ENCODE data around the gene PITPNC1. TPM values are rescaled to one million over a fixed set of nuclear protein-coding genes. Genes with fewer than 3 reads are reported as not detected.

Gene PITPNC1
- total and polyA plus RNA-seq, 2 donors (not counting 1 experiment from before 2014, with no cell fraction given) = 5.8 to 7.1 TPM

DNA sequence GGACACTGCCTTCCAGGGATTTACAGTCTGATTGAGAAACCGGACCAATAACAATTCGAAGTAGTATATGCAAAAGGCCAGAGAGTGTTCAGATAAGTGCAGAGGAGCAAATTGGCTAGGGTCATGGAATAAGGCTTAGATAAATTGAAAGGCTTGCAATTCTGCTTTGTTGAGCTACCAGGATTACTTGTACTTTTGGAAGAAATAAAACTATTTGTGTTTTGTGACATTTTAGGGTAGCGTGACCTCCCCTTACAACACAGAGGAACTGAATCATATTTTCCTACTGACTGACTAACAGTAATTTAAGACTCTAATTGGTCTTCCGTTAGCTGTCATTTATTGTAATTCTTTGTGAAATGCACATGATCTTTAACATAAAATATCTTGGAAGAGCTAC is 104.7 kb downstream of the PITPNC1 start:
- Histone ChIP-seq H3K4me1 (ENCODE audit: control insufficient read depth, extremely low read depth, insufficient read depth, low read length) (peaks cover 7% of the 10 kb centered on the region), H3K79me2 (ENCODE audit: control insufficient read depth, insufficient read depth, low read length) (peaks cover under 1% of the 10 kb centered on the region), H3K4me2 (ENCODE audit: extremely low read depth, insufficient read depth, low read length) (no peak overlapping the region), H3K9me3 (ENCODE audit: control insufficient read depth, insufficient read depth, low read depth, low read length) (no peaks in the 10 kb centered on the region), H2AFZ (ENCODE audit: low read length) (no peak overlapping the region), H3K4me3 (replicated peaks in 1 of 4; ENCODE audit: control extremely low read depth in 1 of 4, insufficient read depth in 1 of 4, low read depth in 3 of 4, low read length in 4 of 4) (no peak overlapping the region), H3K36me3 (ENCODE audit: control insufficient read depth, insufficient read depth, low read length) (no peaks in the 10 kb centered on the region), H3K27ac (ENCODE audit: insufficient read depth, low read length) (peak overlapping the region; percentile 44), H4K20me1 (ENCODE audit: control insufficient read depth, extremely low read depth, insufficient read depth, low read length) (no peaks in the 10 kb centered on the region), H3K27me3 (ENCODE audit: control insufficient read depth, insufficient read depth, low read length) (no peaks in the 10 kb centered on the region), H3K9ac (ENCODE audit: insufficient read depth, low read length) (no peak overlapping the region)
- DNase-seq (ENCODE audit: low read depth in 2 of 2) = peak; percentile 37 to 74
- TF ChIP-seq, protein P1, sequence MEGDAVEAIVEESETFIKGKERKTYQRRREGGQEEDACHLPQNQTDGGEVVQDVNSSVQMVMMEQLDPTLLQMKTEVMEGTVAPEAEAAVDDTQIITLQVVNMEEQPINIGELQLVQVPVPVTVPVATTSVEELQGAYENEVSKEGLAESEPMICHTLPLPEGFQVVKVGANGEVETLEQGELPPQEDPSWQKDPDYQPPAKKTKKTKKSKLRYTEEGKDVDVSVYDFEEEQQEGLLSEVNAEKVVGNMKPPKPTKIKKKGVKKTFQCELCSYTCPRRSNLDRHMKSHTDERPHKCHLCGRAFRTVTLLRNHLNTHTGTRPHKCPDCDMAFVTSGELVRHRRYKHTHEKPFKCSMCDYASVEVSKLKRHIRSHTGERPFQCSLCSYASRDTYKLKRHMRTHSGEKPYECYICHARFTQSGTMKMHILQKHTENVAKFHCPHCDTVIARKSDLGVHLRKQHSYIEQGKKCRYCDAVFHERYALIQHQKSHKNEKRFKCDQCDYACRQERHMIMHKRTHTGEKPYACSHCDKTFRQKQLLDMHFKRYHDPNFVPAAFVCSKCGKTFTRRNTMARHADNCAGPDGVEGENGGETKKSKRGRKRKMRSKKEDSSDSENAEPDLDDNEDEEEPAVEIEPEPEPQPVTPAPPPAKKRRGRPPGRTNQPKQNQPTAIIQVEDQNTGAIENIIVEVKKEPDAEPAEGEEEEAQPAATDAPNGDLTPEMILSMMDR (conservative IDR thresholded peaks at IDR 0.05 in 1 of 2, IDR thresholded peaks at IDR 0.05 in 1 of 2; ENCODE audit: low read depth in 1 of 2, low read length in 2 of 2) = no peak
- no peak for TF ChIP-seq EZH2 (IDR thresholded peaks at IDR 0.05; ENCODE audit: low read length, missing control alignments)

DNA sequence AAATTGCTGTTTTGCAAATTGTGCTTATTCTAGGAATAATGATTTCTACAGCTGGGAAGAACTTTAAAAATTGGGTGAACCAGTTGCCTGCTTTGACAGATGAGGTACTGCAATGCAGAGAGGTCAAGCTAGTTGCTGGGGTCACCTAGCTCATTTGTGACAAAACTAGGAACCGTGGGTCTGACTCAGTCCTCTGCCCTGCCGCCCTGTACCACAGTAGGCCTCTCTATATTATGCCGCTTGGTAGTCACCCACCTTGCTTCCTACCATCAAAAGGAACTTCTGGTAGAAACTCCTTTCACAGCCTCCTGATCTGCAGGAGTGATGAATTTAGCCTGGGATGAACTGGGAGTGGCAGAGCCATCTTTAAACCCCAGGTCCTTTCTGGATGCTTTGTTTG is 105.7 kb downstream of the PITPNC1 start:
- Histone ChIP-seq H4K20me1 (ENCODE audit: control insufficient read depth, extremely low read depth, insufficient read depth, low read length) (no peaks in the 10 kb centered on the region), H3K36me3 (ENCODE audit: control insufficient read depth, insufficient read depth, low read length) (no peaks in the 10 kb centered on the region), H3K79me2 (ENCODE audit: control insufficient read depth, insufficient read depth, low read length) (no peaks in the 10 kb centered on the region), H3K27me3 (ENCODE audit: control insufficient read depth, insufficient read depth, low read length) (no peaks in the 10 kb centered on the region), H2AFZ (ENCODE audit: low read length) (no peak overlapping the region), H3K4me2 (ENCODE audit: extremely low read depth, insufficient read depth, low read length) (no peak overlapping the region), H3K4me3 (replicated peaks in 1 of 4; ENCODE audit: control extremely low read depth in 1 of 4, insufficient read depth in 1 of 4, low read depth in 3 of 4, low read length in 4 of 4) (no peak overlapping the region), H3K27ac (ENCODE audit: insufficient read depth, low read length) (no peak overlapping the region), H3K9ac (ENCODE audit: insufficient read depth, low read length) (no peak overlapping the region), H3K4me1 (ENCODE audit: control insufficient read depth, extremely low read depth, insufficient read depth, low read length) (peaks cover 5% of the 10 kb centered on the region), H3K9me3 (ENCODE audit: control insufficient read depth, insufficient read depth, low read depth, low read length) (no peaks in the 10 kb centered on the region)
- no peak for DNase-seq (ENCODE audit: low read depth in 2 of 2)
- TF ChIP-seq EZH2 (IDR thresholded peaks at IDR 0.05; ENCODE audit: low read length, missing control alignments) = no peak
- TF ChIP-seq, protein P1 (conservative IDR thresholded peaks at IDR 0.05 in 1 of 2, IDR thresholded peaks at IDR 0.05 in 1 of 2; ENCODE audit: low read depth in 1 of 2, low read length in 2 of 2) = no peak

DNA sequence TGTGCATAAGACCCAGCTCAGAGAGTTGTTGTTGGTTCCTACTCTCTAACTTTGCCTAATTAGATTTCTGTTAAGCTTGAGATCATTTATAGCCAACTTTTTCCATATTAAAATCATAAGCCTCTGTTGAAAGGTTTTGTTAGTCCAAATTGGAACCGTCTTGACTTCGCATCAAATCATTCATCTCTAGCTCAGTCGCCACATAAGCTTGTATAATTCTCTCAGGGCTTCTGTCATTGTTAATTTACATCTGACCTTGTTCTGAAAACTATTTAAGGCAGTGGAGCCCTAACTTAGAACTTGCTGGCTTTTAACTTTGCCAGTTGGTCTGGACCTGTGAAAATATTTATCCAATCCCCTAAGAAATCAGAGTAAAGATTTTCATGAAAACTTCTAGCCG is 107.2 kb downstream of the PITPNC1 start:
- H3K4me2 ChIP-seq (ENCODE audit: extremely low read depth, insufficient read depth, low read length) = no peak overlapping the region
- no peak overlapping the region for H3K9ac ChIP-seq (ENCODE audit: insufficient read depth, low read length)
- H3K36me3 ChIP-seq (ENCODE audit: control insufficient read depth, insufficient read depth, low read length) = no peaks in the 10 kb centered on the region
- H3K79me2 ChIP-seq (ENCODE audit: control insufficient read depth, insufficient read depth, low read length) = no peaks in the 10 kb centered on the region
- H3K4me1 ChIP-seq (ENCODE audit: control insufficient read depth, extremely low read depth, insufficient read depth, low read length) = peaks cover 2% of the 10 kb centered on the region
- H3K9me3 ChIP-seq (ENCODE audit: control insufficient read depth, insufficient read depth, low read depth, low read length) = no peaks in the 10 kb centered on the region
- H3K4me3 ChIP-seq (replicated peaks in 1 of 4; ENCODE audit: control extremely low read depth in 1 of 4, insufficient read depth in 1 of 4, low read depth in 3 of 4, low read length in 4 of 4) = no peak overlapping the region
- DNase-seq (ENCODE audit: low read depth in 2 of 2) = no peak
- H2AFZ ChIP-seq (ENCODE audit: low read length) = no peak overlapping the region
- no peak for TF ChIP-seq EZH2 (IDR thresholded peaks at IDR 0.05; ENCODE audit: low read length, missing control alignments)
- TF ChIP-seq, protein P1 (conservative IDR thresholded peaks at IDR 0.05 in 1 of 2, IDR thresholded peaks at IDR 0.05 in 1 of 2; ENCODE audit: low read depth in 1 of 2, low read length in 2 of 2) = no peak
- no peaks in the 10 kb centered on the region for H3K27me3 ChIP-seq (ENCODE audit: control insufficient read depth, insufficient read depth, low read length)
- H3K27ac ChIP-seq (ENCODE audit: insufficient read depth, low read length) = no peak overlapping the region
- no peaks in the 10 kb centered on the region for H4K20me1 ChIP-seq (ENCODE audit: control insufficient read depth, extremely low read depth, insufficient read depth, low read length)

Measured in fibroblast of lung (primary cell).